ENCODE measurements around the gene ZNF655. TPM values are rescaled to one million over a fixed set of nuclear protein-coding genes. Genes with fewer than 3 reads are reported as not detected.

ZNF655 gene
- total and polyA plus RNA-seq, 2 of the 8 experiments (the other 6 are each of a cell fraction or from before 2014, with no cell fraction given) = 27.1 to 37.8 TPM

DNA sequence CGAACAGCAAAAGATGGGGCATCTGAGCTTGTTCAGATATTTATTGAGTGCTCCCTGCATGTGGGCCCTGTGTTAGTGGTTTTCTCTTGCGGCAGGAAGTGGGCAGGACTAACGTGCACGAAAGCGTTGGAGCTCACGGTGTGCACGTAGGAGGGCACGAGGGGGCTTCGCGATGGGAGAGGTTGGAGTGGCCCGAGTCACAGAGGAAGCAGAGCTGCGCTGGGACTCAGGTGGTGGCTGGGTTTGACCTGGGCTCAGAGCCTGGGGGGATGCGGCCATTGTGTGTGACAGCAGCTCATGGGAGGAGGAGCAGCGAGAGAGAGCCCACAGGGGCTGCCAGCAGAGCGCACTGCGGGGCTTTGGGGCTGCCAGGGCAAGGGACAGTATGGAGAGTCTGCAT, 66.0 kb downstream of the ZNF655 start:
- H3K27ac ChIP-seq (ENCODE audit: low read depth, low read length) = no peak overlapping the region
- CTCF ChIA-PET (ENCODE audit: partially characterized antibody) = interaction anchor here (0.6 to 1.0 kb wide), 3 partner anchors 8 to 109 kb away, joined by 3 read pairs; no protein-coding TSS in a partner anchor
- no peak overlapping the region for H2AFZ ChIP-seq (ENCODE audit: low read length)
- DNase-seq (ENCODE audit: low read depth in 1 of 2, low spot score in 2 of 2) (no peak), FAIRE-seq (no peak)
- no peak overlapping the region for H2AK5ac ChIP-seq (ENCODE audit: low read depth, low read length)
- WGBS, 2 experiments (ENCODE audit: extremely low coverage in 1 of 2, insufficient coverage in 1 of 2, insufficient read length in 1 of 2, insufficient replicate concordance in 2 of 2, low coverage in 1 of 2, low lambda C conversion rate in 2 of 2, missing lambda C conversion rate in 1 of 2) = 95% methylated on average over 16 of the region's 16 CpGs; no CpG with 5 or more reads in 1 of the 2 experiments
- H3K4me1 ChIP-seq (replicated peaks in 1 of 4; ENCODE audit: control insufficient read depth in 3 of 4, insufficient read depth in 4 of 4, low read length in 3 of 4) = peaks cover 2 to 11% (median 7%) of the 10 kb centered on the region in 4 experiments
- peaks cover 30 to 80% (median 65%) of the 10 kb centered on the region in 4 experiments for H3K36me3 ChIP-seq (ENCODE audit: control insufficient read depth in 2 of 4, insufficient read depth in 4 of 4, low read length in 3 of 4)
- POLR2A ChIA-PET (ENCODE audit: partially characterized antibody) = interaction anchor here (0.9 to 1.4 kb wide), 2 partner anchors 14 to 66 kb away, joined by 3 read pairs; partner anchors contain the start of gene ZNF655
- no peak overlapping the region for H3K9ac ChIP-seq (replicated peaks in 1 of 4; ENCODE audit: extremely low read depth in 1 of 4, low read depth in 3 of 4, low read length in 3 of 4)
- no peak overlapping the region for H3K4me3 ChIP-seq (ENCODE audit: extremely low read depth in 1 of 4, insufficient read depth in 2 of 4, low read depth in 3 of 4, low read length in 4 of 4)
- no peak overlapping the region for H2BK20ac ChIP-seq (ENCODE audit: low read length)
- H2BK15ac ChIP-seq (ENCODE audit: low read length) = no peak overlapping the region
- no peak overlapping the region for H4K8ac ChIP-seq (ENCODE audit: extremely low read depth, insufficient read depth, low read length)
- H3K56ac ChIP-seq (replicated peaks; ENCODE audit: insufficient read length, low read depth, low read length) = no peak overlapping the region
- H3K27me3 ChIP-seq (replicated peaks in 1 of 4; ENCODE audit: control insufficient read depth in 3 of 4, extremely low read depth in 1 of 4, insufficient read depth in 3 of 4, low read length in 3 of 4) = no peaks in the 10 kb centered on the region
- H4K20me1 ChIP-seq (replicated peaks in 1 of 2; ENCODE audit: control insufficient read depth in 1 of 2, insufficient read depth in 2 of 2, low read length in 2 of 2) = peaks cover 2 to 5% of the 10 kb centered on the region in 2 experiments
- no peak overlapping the region for H4K5ac ChIP-seq (ENCODE audit: insufficient read length, low read depth, low read length)
- no peak overlapping the region for H4K91ac ChIP-seq (replicated peaks; ENCODE audit: insufficient read length, low read length)
- no peaks in the 10 kb centered on the region for H3K79me2 ChIP-seq (ENCODE audit: control insufficient read depth in 1 of 2, insufficient read depth in 2 of 2, low read length in 2 of 2)
- H3K4me2 ChIP-seq (ENCODE audit: insufficient read depth in 1 of 2, low read depth in 2 of 2, low read length in 2 of 2) = no peak overlapping the region
- H3K23ac ChIP-seq (ENCODE audit: insufficient read length) = no peak overlapping the region
- no peak overlapping the region for H3K14ac ChIP-seq (ENCODE audit: insufficient read length)
- no peaks in the 10 kb centered on the region; the same call in 1 of the 2 replicates for H3K79me1 ChIP-seq (ENCODE audit: low read depth, low read length)
- H2BK12ac ChIP-seq (ENCODE audit: low read depth, low read length) = no peak overlapping the region
- H3K23me2 ChIP-seq (ENCODE audit: low read depth, low read length) = no peaks in the 10 kb centered on the region
- no peak overlapping the region for H3K18ac ChIP-seq (ENCODE audit: extremely low read depth, low read length)
- H3K4ac ChIP-seq (replicated peaks; ENCODE audit: insufficient read length, low read depth, low read length) = no peak overlapping the region
- H3K9me3 ChIP-seq (ENCODE audit: insufficient read depth in 2 of 2, low read depth in 1 of 2, low read length in 1 of 2) = no peaks in the 10 kb centered on the region
- H2BK5ac ChIP-seq (ENCODE audit: low read depth, low read length) = no peak overlapping the region
- H2BK120ac ChIP-seq (replicated peaks; ENCODE audit: low read depth, low read length) = no peak overlapping the region
- TF ChIP-seq EZH2 (IDR thresholded peaks at IDR 0.05; ENCODE audit: low read depth, low read length, severe bottlenecking) = no peak
- no peak for TF ChIP-seq FOSL1 (IDR thresholded peaks at IDR 0.05; ENCODE audit: insufficient read depth, low read depth, low read length)
- TF ChIP-seq POLR2A (IDR thresholded peaks at IDR 0.05; ENCODE audit: control extremely low read depth in 1 of 2, low read depth in 2 of 2, low read length in 2 of 2) = no peak
- TF ChIP-seq CEBPB (IDR thresholded peaks at IDR 0.05; ENCODE audit: low read depth, low read length) = no peak
- no peak for TF ChIP-seq TAF7 (optimal IDR thresholded peaks at IDR 0.05; ENCODE audit: borderline replicate concordance, low read depth, low read length)
- TF ChIP-seq, protein P1, sequence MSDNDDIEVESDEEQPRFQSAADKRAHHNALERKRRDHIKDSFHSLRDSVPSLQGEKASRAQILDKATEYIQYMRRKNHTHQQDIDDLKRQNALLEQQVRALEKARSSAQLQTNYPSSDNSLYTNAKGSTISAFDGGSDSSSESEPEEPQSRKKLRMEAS (IDR thresholded peaks at IDR 0.05) = no peak
- no peak for TF ChIP-seq SP1 (IDR thresholded peaks at IDR 0.05; ENCODE audit: low read depth, low read length)

All from H1 (cell line).